Upper lobe of right lung (tissue), 1 donor: Measurements from ENCODE around the gene NXN. TPM values are rescaled to one million over a fixed set of nuclear protein-coding genes. Genes with fewer than 3 reads are reported as not detected.
"Not testable (repeated sequence)": the region's sequence is repeated elsewhere in the genome, so short reads cannot be mapped to it uniquely, and the experiment has no call there.

Experiments
- ATAC-seq: fragments of 200-7000 bp; cut with Tn5 transposase; one replicate; pipeline ENCODE4 v1.9.1; 2020; ENCODE audit warnings: mild to moderate bottlenecking, moderate library complexity
- DNase-seq: peaks from one replicate; pipeline ENCODE4 v3.0.0-alpha.2; 2020
- H3K27ac ChIP-seq: fragments of 200-600 bp; one replicate; pipeline ENCODE4 v1.8.0; 2022
- H3K27me3 ChIP-seq: fragments of 200-600 bp; one replicate; pipeline ENCODE4 v1.8.0; 2022; ENCODE audit warnings: mild to moderate bottlenecking
- H3K36me3 ChIP-seq: fragments of 200-600 bp; one replicate; pipeline ENCODE4 v1.8.0; 2022
- H3K4me1 ChIP-seq: fragments of 200-600 bp; one replicate; pipeline ENCODE4 v1.8.0; 2022
- H3K4me3 ChIP-seq: fragments of 200-600 bp; one replicate; pipeline ENCODE4 v1.8.0; 2022; ENCODE audit warnings: mild to moderate bottlenecking
- H3K9me3 ChIP-seq: fragments of 200-600 bp; one replicate; pipeline ENCODE4 v1.8.0; 2022
- intact Hi-C: fragments of 100-400 bp; cut with DNase I; formaldehyde crosslinking; loops from one replicate; pipeline ENCODE4 v1.11.0; 2022
- total RNA-seq: library from RNA; stranded (reverse); fragmentation: NEBNext Ultra II Directional; extraction: Animal tissue kit (Norgen Biotek cat#: 25700); gene quantifications from one replicate; pipeline ENCODE4 v1.2.1, GENCODE V29; 2021
- TF ChIP-seq, protein P1 (sequence below): fragments of 200-600 bp; IDR thresholded peaks from one replicate; pipeline ENCODE4 v1.8.0; 2022; ENCODE audit warnings: antibody characterized with exemption
- donor health status: DM: no; HTN: yes; CAD: no; lungs with severe emphysema.

NXN gene
- total RNA-seq, 1 donor from 2014 or later: 57.3 TPM

DNA sequence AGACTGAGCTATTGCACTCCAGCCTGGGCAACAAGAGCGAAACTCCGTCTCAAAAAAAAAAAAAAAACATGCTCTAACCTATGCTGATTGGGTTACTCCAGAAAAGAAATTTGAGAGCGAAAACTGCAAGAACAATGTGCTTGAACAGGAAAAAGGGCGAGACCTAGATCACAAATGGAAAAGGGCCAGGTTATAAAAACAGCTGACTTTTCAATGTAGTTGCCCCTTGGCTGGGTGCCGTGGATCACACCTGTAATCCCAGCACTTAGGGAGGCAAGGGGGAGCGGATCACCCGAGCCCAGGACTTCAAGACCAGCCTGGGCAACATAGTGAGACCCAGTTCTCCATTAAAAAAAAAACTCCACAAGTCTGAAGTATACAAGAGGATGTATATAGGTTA, 148.6 kb downstream of the NXN start:
- Histone ChIP-seq H3K4me3 (no peak overlapping the region), H3K9me3 (no peaks in the 10 kb centered on the region), H3K27ac (no peak overlapping the region), H3K27me3 (no peaks in the 10 kb centered on the region), H3K4me1 (no peaks in the 10 kb centered on the region), H3K36me3 (no peaks in the 10 kb centered on the region)
- TF ChIP-seq, protein P1, sequence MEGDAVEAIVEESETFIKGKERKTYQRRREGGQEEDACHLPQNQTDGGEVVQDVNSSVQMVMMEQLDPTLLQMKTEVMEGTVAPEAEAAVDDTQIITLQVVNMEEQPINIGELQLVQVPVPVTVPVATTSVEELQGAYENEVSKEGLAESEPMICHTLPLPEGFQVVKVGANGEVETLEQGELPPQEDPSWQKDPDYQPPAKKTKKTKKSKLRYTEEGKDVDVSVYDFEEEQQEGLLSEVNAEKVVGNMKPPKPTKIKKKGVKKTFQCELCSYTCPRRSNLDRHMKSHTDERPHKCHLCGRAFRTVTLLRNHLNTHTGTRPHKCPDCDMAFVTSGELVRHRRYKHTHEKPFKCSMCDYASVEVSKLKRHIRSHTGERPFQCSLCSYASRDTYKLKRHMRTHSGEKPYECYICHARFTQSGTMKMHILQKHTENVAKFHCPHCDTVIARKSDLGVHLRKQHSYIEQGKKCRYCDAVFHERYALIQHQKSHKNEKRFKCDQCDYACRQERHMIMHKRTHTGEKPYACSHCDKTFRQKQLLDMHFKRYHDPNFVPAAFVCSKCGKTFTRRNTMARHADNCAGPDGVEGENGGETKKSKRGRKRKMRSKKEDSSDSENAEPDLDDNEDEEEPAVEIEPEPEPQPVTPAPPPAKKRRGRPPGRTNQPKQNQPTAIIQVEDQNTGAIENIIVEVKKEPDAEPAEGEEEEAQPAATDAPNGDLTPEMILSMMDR: no peak
- ATAC-seq (no peak), DNase-seq (no peak)
- intact Hi-C loops: no loop called here

DNA sequence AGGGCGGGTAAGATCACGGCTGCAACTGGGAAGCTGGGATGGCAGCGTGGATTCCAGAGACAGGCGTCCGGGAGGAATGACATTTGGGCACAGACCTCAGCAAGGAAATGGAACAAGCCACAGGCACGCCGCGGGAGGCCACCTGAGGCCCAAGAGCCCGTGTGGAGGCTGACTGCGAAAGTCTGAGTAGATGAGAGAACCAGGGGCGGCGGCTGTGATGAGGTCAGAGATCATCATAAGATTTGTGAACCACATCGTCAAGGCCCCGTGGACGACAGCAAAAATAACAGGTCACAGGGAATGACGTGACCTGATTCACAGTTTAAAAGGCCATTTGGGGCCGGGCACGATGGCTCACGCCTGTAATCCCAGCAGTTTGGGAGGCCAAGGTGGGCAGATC, 149.2 kb downstream of the NXN start:
- TF ChIP-seq, protein P1: no peak
- H3K36me3 ChIP-seq: no peaks in the 10 kb centered on the region
- DNase-seq (no peak), ATAC-seq (no peak)
- no peak overlapping the region for H3K27ac ChIP-seq
- H3K4me1 ChIP-seq: no peaks in the 10 kb centered on the region
- H3K4me3 ChIP-seq: no peak overlapping the region
- H3K27me3 ChIP-seq: no peaks in the 10 kb centered on the region
- intact Hi-C loops: no loop called here
- no peaks in the 10 kb centered on the region for H3K9me3 ChIP-seq

DNA sequence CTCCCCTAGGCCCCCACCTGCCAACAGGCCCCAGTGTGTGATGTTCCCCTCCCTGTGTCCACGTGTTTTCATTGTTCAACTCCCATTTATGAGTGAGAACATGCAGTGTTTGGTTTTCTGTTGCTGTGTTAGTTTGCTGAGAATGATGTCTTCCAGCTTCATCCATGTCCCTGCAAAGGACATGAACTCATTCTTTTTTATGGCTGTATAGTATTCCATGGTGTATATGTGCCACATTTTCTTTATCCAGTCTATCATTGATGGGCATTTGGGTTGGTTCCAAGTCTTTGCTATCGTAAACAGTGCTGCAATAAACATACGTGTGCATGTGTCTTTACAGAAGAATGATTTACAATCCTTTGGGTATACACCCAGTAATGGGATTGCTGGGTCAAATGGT, 150.0 kb downstream of the NXN start:
- H3K4me3 ChIP-seq, H3K9me3 ChIP-seq, H3K36me3 ChIP-seq, H3K27ac ChIP-seq, H3K27me3 ChIP-seq, DNase-seq, intact Hi-C loops, H3K4me1 ChIP-seq, ATAC-seq: not testable (repeated sequence)

DNA sequence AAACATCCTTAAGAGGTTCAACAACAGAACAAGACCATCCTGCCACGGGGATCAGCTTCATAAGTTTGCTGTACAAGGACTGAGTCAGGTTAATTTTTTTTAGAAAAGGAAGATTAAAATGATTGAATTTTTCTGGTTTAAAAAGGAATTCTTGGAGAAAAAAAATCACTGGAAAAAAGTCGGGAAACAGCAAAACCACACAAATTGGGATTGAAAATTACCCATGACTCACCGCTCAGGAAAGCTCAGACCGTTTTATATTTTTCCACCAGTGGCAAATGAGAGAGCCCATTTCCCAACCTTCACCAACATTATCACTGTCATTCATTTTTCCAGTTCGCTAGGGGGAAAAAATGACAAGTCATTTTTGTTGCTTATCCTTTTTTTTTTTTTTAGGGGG, 150.8 kb downstream of the NXN start:
- H3K4me3 ChIP-seq: no peak overlapping the region
- no peak for ATAC-seq
- intact Hi-C loops: no loop called here
- no peaks in the 10 kb centered on the region for H3K4me1 ChIP-seq
- TF ChIP-seq, protein P1: no peak
- no peaks in the 10 kb centered on the region for H3K27me3 ChIP-seq
- DNase-seq: no peak
- no peaks in the 10 kb centered on the region for H3K36me3 ChIP-seq
- H3K27ac ChIP-seq: no peak overlapping the region
- H3K9me3 ChIP-seq: no peaks in the 10 kb centered on the region

DNA sequence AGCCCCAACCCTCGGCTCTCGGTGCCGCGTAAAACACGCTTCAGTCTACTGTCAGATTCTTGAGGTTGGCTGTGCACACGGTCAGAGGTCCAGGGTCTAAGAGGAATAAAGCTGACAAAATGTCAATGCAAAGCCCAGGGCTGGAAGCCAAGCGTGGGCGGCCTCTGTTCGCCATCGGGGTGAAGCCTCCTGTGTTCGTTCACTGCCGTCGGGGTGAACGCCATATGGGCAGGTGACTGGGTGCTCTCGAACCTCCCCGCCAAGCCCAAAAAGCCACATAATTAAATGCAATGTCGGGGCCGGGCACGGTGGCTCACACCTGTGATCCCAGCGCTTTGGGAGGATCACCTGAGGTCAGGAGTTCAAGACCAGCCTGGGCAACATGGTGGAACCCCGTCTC, 152.8 kb downstream of the NXN start:
- ATAC-seq: no peak
- Histone ChIP-seq H3K4me1 (no peaks in the 10 kb centered on the region), H3K36me3 (peaks cover 4% of the 10 kb centered on the region), H3K4me3 (no peak overlapping the region), H3K27me3 (no peaks in the 10 kb centered on the region), H3K9me3 (no peaks in the 10 kb centered on the region), H3K27ac (no peak overlapping the region)
- no peak for DNase-seq
- TF ChIP-seq, protein P1: no peak
- intact Hi-C loops: no loop called here

DNA sequence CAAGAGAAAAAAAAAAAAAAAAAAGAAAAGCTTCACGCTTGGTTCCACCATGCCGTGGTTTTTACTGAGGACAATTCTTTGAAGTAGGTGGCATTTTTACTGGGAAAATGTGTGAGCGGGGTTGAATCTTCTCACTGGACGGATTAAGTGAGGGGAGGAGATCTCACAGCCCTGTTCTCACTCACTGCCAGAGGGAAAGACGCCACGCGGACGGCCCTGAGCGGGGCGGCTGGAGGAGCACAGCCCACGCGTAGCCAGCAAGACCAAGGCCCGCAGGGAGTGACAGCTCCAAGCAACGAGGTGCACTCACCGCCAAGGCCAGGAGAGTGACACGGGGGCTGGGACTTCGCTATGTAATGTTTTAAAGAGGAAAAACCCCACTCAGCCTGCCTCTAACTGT, 154.4 kb downstream of the NXN start:
- H3K9me3 ChIP-seq: no peaks in the 10 kb centered on the region
- DNase-seq (no peak), ATAC-seq (no peak)
- H3K4me1 ChIP-seq: no peaks in the 10 kb centered on the region
- H3K36me3 ChIP-seq: peaks cover 4% of the 10 kb centered on the region
- H3K4me3 ChIP-seq: no peak overlapping the region
- intact Hi-C loops: no loop called here
- no peak overlapping the region for H3K27ac ChIP-seq
- TF ChIP-seq, protein P1: no peak
- H3K27me3 ChIP-seq: no peaks in the 10 kb centered on the region
